NCI-H1105 (cell line): ENCODE results near the gene PCSK6.
"Not testable (repeated sequence)": the region's sequence is repeated elsewhere in the genome, so short reads cannot be mapped to it uniquely, and the experiment has no call there.

Experiments used
- DNase-seq: peaks from one replicate; lab custom pipeline; 2025; lab: John Stamatoyannopoulos, UW

PCSK6 gene

GRCh38 chr15:101482526-101483371, 6.8 kb downstream of the PCSK6 start:
- DNase-seq: no peak

GRCh38 chr15:101481917-101482525, 7.5 kb downstream of the PCSK6 start:
- no peak for DNase-seq

- DNase-seq: no peak
Measured at GRCh38 chr15:101481381-101481705, 8.2 kb downstream of the PCSK6 start.

- no peak for DNase-seq
Measured at GRCh38 chr15:101480613-101481380, 8.7 kb downstream of the PCSK6 start.

- no peak for DNase-seq
Measured at GRCh38 chr15:101479851-101480612, 9.5 kb downstream of the PCSK6 start.

- no peak for DNase-seq
Measured at GRCh38 chr15:101479342-101479845, 10.1 kb downstream of the PCSK6 start.

GRCh38 chr15:101478701-101479341, 10.7 kb downstream of the PCSK6 start:
- DNase-seq: no peak

- no peak for DNase-seq
Measured at GRCh38 chr15:101477851-101478362, 11.6 kb downstream of the PCSK6 start.

GRCh38 chr15:101476756-101477155, 12.8 kb downstream of the PCSK6 start:
- DNase-seq: no peak

GRCh38 chr15:101474983-101475382, 14.5 kb downstream of the PCSK6 start:
- no peak for DNase-seq

GRCh38 chr15:101474233-101474632, 15.3 kb downstream of the PCSK6 start:
- no peak for DNase-seq

GRCh38 chr15:101472033-101472432, 17.5 kb downstream of the PCSK6 start:
- no peak for DNase-seq

GRCh38 chr15:101470548-101471239, 18.8 kb downstream of the PCSK6 start:
- no peak for DNase-seq

- no peak for DNase-seq
Measured at GRCh38 chr15:101469520-101470288, 19.8 kb downstream of the PCSK6 start.

GRCh38 chr15:101466188-101466587, 23.3 kb downstream of the PCSK6 start:
- DNase-seq: no peak

GRCh38 chr15:101464999-101465669, 24.4 kb downstream of the PCSK6 start:
- no peak for DNase-seq

- DNase-seq: no peak
Measured at GRCh38 chr15:101464256-101464998, 25.1 kb downstream of the PCSK6 start.

- DNase-seq: not testable (repeated sequence)
Measured at GRCh38 chr15:101463696-101464095, 25.8 kb downstream of the PCSK6 start.

- DNase-seq: no peak
Measured at GRCh38 chr15:101463270-101463669, 26.2 kb downstream of the PCSK6 start.
